DMS114 treated with DMSO at 0.1 percent for 48 hours (cell line): ENCODE measurements around the gene FAM107B.
"Not testable (repeated sequence)": the region's sequence is repeated elsewhere in the genome, so short reads cannot be mapped to it uniquely, and the experiment has no call there.

Source experiments
- DNase-seq: peaks from one replicate; lab custom pipeline; 2025; ENCODE audit not compliant: unreplicated experiment; lab: John Stamatoyannopoulos, UW

Gene FAM107B

GRCh38 chr10:14774797-14775196 lies at the start of gene FAM107B:
Gene FAM107B, minus strand, starts transcription at chr10:14774897. Its CDS starts 234 bp downstream, at chr10:14774663.
- DNase-seq, result no peak

GRCh38 chr10:14823966-14824365 lies 49.3 kb upstream of the FAM107B start:
- DNase-seq, result no peak

- DNase-seq, result peak; percentile 33
These were observed 48.4 kb upstream of the FAM107B start for GRCh38 chr10:14822879-14823755.

GRCh38 chr10:14821635-14822375 lies 47.1 kb upstream of the FAM107B start:
- no peak for DNase-seq

- DNase-seq, result no peak
These were observed 46.1 kb upstream of the FAM107B start for GRCh38 chr10:14820775-14821154.

- no peak for DNase-seq
These were observed 45.5 kb upstream of the FAM107B start for GRCh38 chr10:14820010-14820774.

GRCh38 chr10:14816717-14817116 lies 42.0 kb upstream of the FAM107B start:
- DNase-seq, result not testable (repeated sequence)

GRCh38 chr10:14815681-14816080 lies 41.0 kb upstream of the FAM107B start:
- no peak for DNase-seq

- DNase-seq, result no peak
These were observed 37.6 kb upstream of the FAM107B start for GRCh38 chr10:14812271-14812670.

GRCh38 chr10:14810969-14811953 lies 36.6 kb upstream of the FAM107B start:
- no peak for DNase-seq

GRCh38 chr10:14806318-14806717 lies 31.6 kb upstream of the FAM107B start:
- no peak for DNase-seq

GRCh38 chr10:14803827-14804226 lies 29.1 kb upstream of the FAM107B start:
- no peak for DNase-seq

GRCh38 chr10:14801723-14802122 lies 27.0 kb upstream of the FAM107B start:
- DNase-seq, result no peak

GRCh38 chr10:14800397-14800796 lies 25.7 kb upstream of the FAM107B start:
- no peak for DNase-seq

GRCh38 chr10:14798636-14799035 lies 23.9 kb upstream of the FAM107B start:
- no peak for DNase-seq

- DNase-seq, result no peak
These were observed 13.2 kb upstream of the FAM107B start for GRCh38 chr10:14787938-14788337.

- DNase-seq, result no peak
These were observed 9.9 kb upstream of the FAM107B start for GRCh38 chr10:14784459-14785055.

- DNase-seq, result no peak
These were observed 8.1 kb upstream of the FAM107B start for GRCh38 chr10:14782691-14783363.

GRCh38 chr10:14781763-14782162 lies 7.1 kb upstream of the FAM107B start:
- no peak for DNase-seq
